ENCODE results near the gene BRWD1. TPM values are rescaled to one million over a fixed set of nuclear protein-coding genes. Genes with fewer than 3 reads are reported as not detected.

The BRWD1 gene
- 65.1 and 70.6 TPM in 2 replicates for total RNA-seq

GRCh38 chr21:39313571-39314142, at the start of gene BRWD1:
BRWD1 (minus strand) TSS chr21:39313632; CDS start chr21:39313491, 141 bp downstream.

GRCh38 chr21:39348355-39349210, 35.2 kb upstream of the BRWD1 start, which contains the start of gene HMGN1:
HMGN1 (minus strand) TSS chr21:39349088; CDS start chr21:39348917, 171 bp downstream.

DNA sequence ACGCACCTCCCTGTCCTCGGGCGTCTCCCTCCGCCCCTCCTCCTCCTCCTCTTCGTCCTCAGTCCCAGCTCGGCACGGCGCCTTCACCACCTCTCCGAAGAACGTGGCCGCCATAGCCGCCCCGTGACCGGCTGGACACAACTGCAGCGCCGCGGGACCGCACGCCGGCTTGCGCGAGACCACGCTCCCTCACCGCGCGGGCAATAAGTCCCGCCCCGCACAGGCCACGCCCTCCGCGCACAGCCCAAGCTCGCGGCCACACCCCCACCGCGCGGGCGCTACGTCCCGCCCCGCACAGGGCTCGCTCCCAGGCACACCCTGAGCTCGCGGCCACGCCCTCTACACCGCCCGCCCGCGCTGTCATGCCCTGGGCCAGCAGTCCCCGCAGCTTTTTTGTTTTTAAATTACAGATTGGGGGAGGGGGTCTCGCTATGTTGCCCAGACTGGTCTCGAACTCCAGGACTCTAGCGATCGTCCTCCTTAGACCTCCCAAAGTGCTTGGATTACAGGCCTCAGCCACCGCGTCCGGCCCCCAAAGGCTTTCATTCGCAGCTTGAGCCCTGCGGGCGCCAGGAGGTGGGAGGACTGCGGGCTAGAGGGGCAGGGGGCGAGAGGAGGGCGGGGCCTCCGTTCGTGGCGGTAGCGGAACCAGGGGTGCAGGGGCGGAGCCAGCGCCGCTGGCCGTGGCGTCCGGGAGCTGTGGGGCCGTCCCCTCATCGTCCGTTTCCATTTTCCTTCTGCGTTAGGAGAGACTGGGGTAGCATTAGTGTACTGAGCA, 130.0 kb downstream of the BRWD1 start, which contains the start of gene PSMG1:
PSMG1 (minus strand) TSS at position 180 of the 778 bp plus-strand sequence; CDS start at position 114, 66 bp downstream.

Small RNA genes lying within 50 kb of the gene (small RNA-seq; reads per million reads assigned to genes)
- gene RF00019: not detected

Other genes with a start within 250 kb of the BRWD1 start
- gene PSMG1, start 130.2 kb downstream of the BRWD1 start, total RNA-seq: 68.5 and 88.1 TPM in 2 replicates
- 227 and 252 TPM in 2 replicates for gene HMGN1, start 35.5 kb upstream of the BRWD1 start, total RNA-seq
- gene LCA5L, start 132.1 kb upstream of the BRWD1 start, total RNA-seq: 3.6 and 5.6 TPM in 2 replicates
- gene SH3BGR, start 138.3 kb upstream of the BRWD1 start, total RNA-seq: 1.4 and 2.7 TPM in 2 replicates